Suprapubic skin (tissue), 4 donors: ENCODE results near the gene SORCS2. TPM values are rescaled to one million over a fixed set of nuclear protein-coding genes. Genes with fewer than 3 reads are reported as not detected.

ENCODE experiments used
- DNase-seq, 2 donors: peaks; one replicate each; pipeline ENCODE4 v3.0.0-alpha.2; 2019; ENCODE audit warnings: low spot score in 2 of 2
- H3K27ac ChIP-seq: fragments of 200-600 bp; sonication (generic); one replicate; pipeline ENCODE4 v1.5.1; 2019
- H3K27me3 ChIP-seq: fragments of 200-600 bp; sonication (generic); one replicate; pipeline ENCODE4 v1.5.1; 2019
- H3K36me3 ChIP-seq: fragments of 200-600 bp; sonication (generic); one replicate; pipeline ENCODE4 v1.5.1; 2019
- H3K4me1 ChIP-seq: fragments of 200-600 bp; sonication (generic); one replicate; pipeline ENCODE4 v1.5.1; 2019
- H3K4me3 ChIP-seq: fragments of 200-600 bp; sonication (generic); one replicate; pipeline ENCODE4 v1.5.1; 2019; ENCODE audit warnings: mild to moderate bottlenecking
- H3K9me3 ChIP-seq: fragments of 200-600 bp; sonication (generic); one replicate; pipeline ENCODE4 v1.5.1; 2019
- EP300 ChIP-seq: sonication (generic); formaldehyde crosslinking; IDR thresholded peaks from one replicate; pipeline ENCODE4 v1.6.1; 2017; ENCODE audit warnings: antibody characterized with exemption
- POLR2A ChIP-seq, 2 donors: fragments of 450-650 bp; IDR thresholded peaks; one replicate each; pipeline ENCODE4 v1.6.1; 2017; ENCODE audit warnings: antibody characterized with exemption in 2 of 2, mild to moderate bottlenecking in 2 of 2, moderate library complexity in 2 of 2
- POLR2AphosphoS5 ChIP-seq, 3 donors: sonication (generic); formaldehyde crosslinking; IDR thresholded peaks; one replicate each; pipeline ENCODE4 v1.6.1; 2017; ENCODE audit warnings: antibody characterized with exemption in 3 of 3
- WGBS: methylation state at CpG from one replicate; pipeline ENCODE4 v1.1.5; 2018; 5-methylcytosine and 5-hydroxymethylcytosine counted together
- total RNA-seq, 4 donors: library from RNA; depleted of rRNA; stranded (reverse); fragments of >200 nt; gene quantifications; one replicate each; pipeline ENCODE4 v1.1.0, GENCODE V29; 2016
- TF ChIP-seq, protein P1 (sequence below), 2 donors: fragments of 200-600 bp in 1 of 2; fragments of 450-650 bp in 1 of 2; sonication (generic) in 1 of 2; IDR thresholded peaks; one replicate each; pipeline ENCODE4 v1.5.1; 2016 to 2019; ENCODE audit warnings: antibody characterized with exemption in 2 of 2, mild to moderate bottlenecking in 1 of 2, moderate library complexity in 1 of 2

SORCS2 gene
- total RNA-seq, 4 donors from 2014 or later: 0.94 to 4.6 (median 1.3) TPM

- Histone ChIP-seq H3K4me1 (no peaks in the 10 kb centered on the region), H3K9me3 (no peaks in the 10 kb centered on the region), H3K27me3 (peaks cover 21% of the 10 kb centered on the region), H3K4me3 (no peak overlapping the region), H3K36me3 (no peaks in the 10 kb centered on the region), H3K27ac (no peak overlapping the region)
- DNase-seq: peak in 1 of 2 donors; percentile 37
- TF ChIP-seq, protein P1, sequence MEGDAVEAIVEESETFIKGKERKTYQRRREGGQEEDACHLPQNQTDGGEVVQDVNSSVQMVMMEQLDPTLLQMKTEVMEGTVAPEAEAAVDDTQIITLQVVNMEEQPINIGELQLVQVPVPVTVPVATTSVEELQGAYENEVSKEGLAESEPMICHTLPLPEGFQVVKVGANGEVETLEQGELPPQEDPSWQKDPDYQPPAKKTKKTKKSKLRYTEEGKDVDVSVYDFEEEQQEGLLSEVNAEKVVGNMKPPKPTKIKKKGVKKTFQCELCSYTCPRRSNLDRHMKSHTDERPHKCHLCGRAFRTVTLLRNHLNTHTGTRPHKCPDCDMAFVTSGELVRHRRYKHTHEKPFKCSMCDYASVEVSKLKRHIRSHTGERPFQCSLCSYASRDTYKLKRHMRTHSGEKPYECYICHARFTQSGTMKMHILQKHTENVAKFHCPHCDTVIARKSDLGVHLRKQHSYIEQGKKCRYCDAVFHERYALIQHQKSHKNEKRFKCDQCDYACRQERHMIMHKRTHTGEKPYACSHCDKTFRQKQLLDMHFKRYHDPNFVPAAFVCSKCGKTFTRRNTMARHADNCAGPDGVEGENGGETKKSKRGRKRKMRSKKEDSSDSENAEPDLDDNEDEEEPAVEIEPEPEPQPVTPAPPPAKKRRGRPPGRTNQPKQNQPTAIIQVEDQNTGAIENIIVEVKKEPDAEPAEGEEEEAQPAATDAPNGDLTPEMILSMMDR (IDR thresholded peaks at IDR 0.05): no peak
- no peak for TF ChIP-seq POLR2AphosphoS5 (IDR thresholded peaks at IDR 0.05)
- no peak for TF ChIP-seq EP300
- TF ChIP-seq POLR2A (IDR thresholded peaks at IDR 0.05): no peak
- WGBS: 74% methylated on average over 8 of the region's 8 CpGs
Measured at GRCh38 chr4:7395645-7396044, 203.3 kb downstream of the SORCS2 start.

DNA sequence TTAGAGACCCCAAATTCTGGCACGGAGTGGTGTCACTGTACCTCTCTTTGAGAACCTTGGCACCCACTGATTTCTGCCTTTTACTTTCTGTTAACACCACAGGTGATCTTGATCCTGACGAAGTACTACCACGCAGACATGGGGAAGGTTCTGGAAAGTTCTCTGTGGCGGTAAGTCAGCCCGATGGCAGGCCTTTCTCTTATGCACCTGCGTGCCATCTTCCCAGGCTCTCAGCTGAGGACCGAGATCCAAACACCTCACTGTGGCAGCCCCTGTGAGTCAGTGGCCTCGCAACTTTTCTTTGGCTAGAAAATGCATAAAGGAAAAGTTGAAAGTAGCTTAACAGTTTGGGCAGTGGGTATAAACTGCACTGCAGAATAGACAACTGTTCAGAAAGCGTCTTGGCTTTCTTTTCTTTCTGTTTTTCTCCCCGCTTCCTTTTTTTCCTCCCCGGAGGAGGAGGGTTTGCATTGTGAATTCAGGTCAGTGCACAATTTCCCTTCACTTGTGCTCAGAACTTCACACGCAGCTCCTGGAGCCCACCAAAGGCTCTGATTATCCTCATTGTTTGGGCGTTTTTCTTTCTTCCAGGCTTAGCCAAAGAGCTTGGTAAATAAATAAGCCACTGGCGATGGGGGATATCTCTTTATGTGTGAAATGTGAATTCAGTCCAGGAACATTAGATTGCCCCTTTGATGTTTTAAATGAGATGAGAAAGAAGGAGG lies 204.0 kb downstream of the SORCS2 start:
- no peak overlapping the region for H3K27ac ChIP-seq
- H3K9me3 ChIP-seq: no peaks in the 10 kb centered on the region
- no peaks in the 10 kb centered on the region for H3K36me3 ChIP-seq
- 84% methylated on average over 14 of the region's 14 CpGs for WGBS
- no peaks in the 10 kb centered on the region for H3K4me1 ChIP-seq
- no peak for TF ChIP-seq POLR2A (IDR thresholded peaks at IDR 0.05)
- TF ChIP-seq, protein P1 (IDR thresholded peaks at IDR 0.05): no peak
- no peak for TF ChIP-seq EP300
- TF ChIP-seq POLR2AphosphoS5 (IDR thresholded peaks at IDR 0.05): no peak
- peak in 1 of 2 donors; percentile 48 for DNase-seq
- H3K4me3 ChIP-seq: no peak overlapping the region
- H3K27me3 ChIP-seq: peaks cover 21% of the 10 kb centered on the region

GRCh38 chr4:7397206-7398103 lies 205.1 kb downstream of the SORCS2 start:
- DNase-seq: peak; percentile 44 to 76
- H3K4me3 ChIP-seq: no peak overlapping the region
- H3K27me3 ChIP-seq: peaks cover 21% of the 10 kb centered on the region
- H3K36me3 ChIP-seq: no peaks in the 10 kb centered on the region
- 72% methylated on average over 22 of the region's 24 CpGs for WGBS
- no peak overlapping the region for H3K27ac ChIP-seq
- no peaks in the 10 kb centered on the region for H3K4me1 ChIP-seq
- no peak for TF ChIP-seq POLR2A (IDR thresholded peaks at IDR 0.05)
- no peak for TF ChIP-seq EP300
- TF ChIP-seq, protein P1 (IDR thresholded peaks at IDR 0.05): no peak
- TF ChIP-seq POLR2AphosphoS5 (IDR thresholded peaks at IDR 0.05): no peak
- H3K9me3 ChIP-seq: no peaks in the 10 kb centered on the region

DNA sequence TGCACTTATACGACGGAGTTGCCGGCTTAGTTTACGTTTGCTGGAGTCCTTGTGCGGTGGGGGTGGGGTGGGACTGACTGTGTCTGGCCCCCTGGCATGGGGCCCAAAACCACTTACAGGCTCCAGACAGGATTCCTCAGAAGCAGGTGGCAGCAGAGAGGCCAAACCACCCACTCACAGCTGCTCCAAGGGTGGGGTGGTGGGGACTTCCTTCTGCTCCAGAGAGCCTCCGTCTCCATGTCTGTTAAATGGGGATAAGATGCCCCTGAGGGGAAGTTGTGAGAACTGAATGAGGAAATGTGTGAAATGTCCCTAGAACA lies 205.7 kb downstream of the SORCS2 start:
- H3K27ac ChIP-seq: no peak overlapping the region
- no peaks in the 10 kb centered on the region for H3K4me1 ChIP-seq
- no peak for TF ChIP-seq EP300
- WGBS: 59% methylated on average over 6 of the region's 6 CpGs
- peak; percentile 41 to 52 for DNase-seq
- no peaks in the 10 kb centered on the region for H3K9me3 ChIP-seq
- peaks cover 21% of the 10 kb centered on the region for H3K27me3 ChIP-seq
- H3K4me3 ChIP-seq: no peak overlapping the region
- no peaks in the 10 kb centered on the region for H3K36me3 ChIP-seq

DNA sequence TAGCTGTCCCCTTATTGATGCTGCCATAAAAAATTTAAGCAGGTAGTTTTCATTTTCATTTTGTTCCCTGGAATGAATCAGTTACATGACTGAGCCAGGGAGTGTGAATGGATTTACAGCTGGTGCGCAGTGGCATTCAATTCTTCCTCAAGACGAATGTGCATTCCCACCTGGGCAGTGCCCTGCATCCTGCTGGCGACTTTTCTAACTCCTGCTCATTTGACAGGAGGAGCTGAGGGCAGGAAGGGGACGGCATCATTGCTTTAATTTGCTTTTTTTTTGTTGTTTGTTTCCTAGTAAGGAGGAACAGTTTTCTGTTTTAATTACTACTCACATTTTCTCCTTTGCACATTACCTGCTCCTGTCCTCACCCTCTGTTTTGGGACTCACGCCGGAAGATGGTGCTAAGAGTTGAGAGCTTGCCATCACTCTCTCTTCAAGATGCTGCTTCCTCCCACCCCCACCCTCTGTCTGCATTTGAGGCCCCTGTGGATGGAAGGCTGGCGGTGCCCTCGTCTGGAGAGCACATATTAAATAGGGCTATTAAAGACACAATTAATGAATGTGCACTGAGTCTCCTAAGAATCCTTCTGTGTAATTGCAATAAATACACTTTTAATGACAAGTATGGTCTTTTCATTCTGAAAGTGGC lies 206.6 kb downstream of the SORCS2 start:
- no peaks in the 10 kb centered on the region for H3K9me3 ChIP-seq
- no peak for DNase-seq
- H3K27me3 ChIP-seq: peaks cover 21% of the 10 kb centered on the region
- no peak overlapping the region for H3K4me3 ChIP-seq
- H3K4me1 ChIP-seq: no peaks in the 10 kb centered on the region
- WGBS: 69% methylated on average over 8 of the region's 8 CpGs
- H3K27ac ChIP-seq: no peak overlapping the region
- TF ChIP-seq POLR2AphosphoS5 (IDR thresholded peaks at IDR 0.05) (no peak), EP300 (no peak), POLR2A (IDR thresholded peaks at IDR 0.05) (no peak)
- TF ChIP-seq, protein P1 (IDR thresholded peaks at IDR 0.05): no peak
- H3K36me3 ChIP-seq: no peaks in the 10 kb centered on the region
